ENCODE results near the gene ST8SIA5.

Gene ST8SIA5

GRCh38 chr18:46738491-46738890, 18.4 kb downstream of the ST8SIA5 start:
- DNase-seq: no peak

GRCh38 chr18:46736736-46737135, 20.1 kb downstream of the ST8SIA5 start:
- no peak for DNase-seq

GRCh38 chr18:46736135-46736534, 20.7 kb downstream of the ST8SIA5 start:
- DNase-seq: no peak

- DNase-seq: no peak
These were observed 21.9 kb downstream of the ST8SIA5 start for GRCh38 chr18:46734981-46735380.

GRCh38 chr18:46733872-46734271, 23.0 kb downstream of the ST8SIA5 start:
- no peak for DNase-seq

- DNase-seq: no peak
These were observed 24.1 kb downstream of the ST8SIA5 start for GRCh38 chr18:46732801-46733200.

GRCh38 chr18:46732201-46732600, 24.7 kb downstream of the ST8SIA5 start:
- DNase-seq: no peak

- no peak for DNase-seq
These were observed 25.5 kb downstream of the ST8SIA5 start for GRCh38 chr18:46731316-46731715.

- no peak for DNase-seq
These were observed 28.5 kb downstream of the ST8SIA5 start for GRCh38 chr18:46728219-46728930.

- no peak for DNase-seq
These were observed 29.7 kb downstream of the ST8SIA5 start for GRCh38 chr18:46727177-46727576.

- DNase-seq: no peak
These were observed 31.5 kb downstream of the ST8SIA5 start for GRCh38 chr18:46725310-46725709.

- no peak for DNase-seq
These were observed 32.9 kb downstream of the ST8SIA5 start for GRCh38 chr18:46723856-46724415.

- no peak for DNase-seq
These were observed 34.8 kb downstream of the ST8SIA5 start for GRCh38 chr18:46722051-46722450.

- no peak for DNase-seq
These were observed 35.5 kb downstream of the ST8SIA5 start for GRCh38 chr18:46721331-46721730.

GRCh38 chr18:46720521-46720920, 36.3 kb downstream of the ST8SIA5 start:
- no peak for DNase-seq

- DNase-seq: no peak
These were observed 36.8 kb downstream of the ST8SIA5 start for GRCh38 chr18:46720092-46720491.

- DNase-seq: no peak
These were observed 37.5 kb downstream of the ST8SIA5 start for GRCh38 chr18:46719388-46719787.

GRCh38 chr18:46718501-46719341, 38.1 kb downstream of the ST8SIA5 start:
- DNase-seq: no peak

GRCh38 chr18:46716827-46717226, 40.0 kb downstream of the ST8SIA5 start:
- DNase-seq: no peak

- no peak for DNase-seq
These were observed 40.5 kb downstream of the ST8SIA5 start for GRCh38 chr18:46716336-46716735.

GRCh38 chr18:46715062-46715461, 41.8 kb downstream of the ST8SIA5 start:
- DNase-seq: no peak

GRCh38 chr18:46712406-46712805, 44.4 kb downstream of the ST8SIA5 start:
- no peak for DNase-seq

GRCh38 chr18:46711444-46711863, 45.4 kb downstream of the ST8SIA5 start:
- no peak for DNase-seq

GRCh38 chr18:46706968-46707367, 49.9 kb downstream of the ST8SIA5 start:
- DNase-seq: no peak

Data from NCI-H1436 treated with DMSO at 0.1 percent for 48 hours (cell line).